ENCODE data around the gene TGFBR3. TPM values are rescaled to one million over a fixed set of nuclear protein-coding genes. Genes with fewer than 3 reads are reported as not detected.

Gene TGFBR3
- total and polyA plus RNA-seq, 2 of the 13 experiments (the other 11 are each of a cell fraction or from before 2014, with no cell fraction given), result 76.5 to 195 TPM

DNA sequence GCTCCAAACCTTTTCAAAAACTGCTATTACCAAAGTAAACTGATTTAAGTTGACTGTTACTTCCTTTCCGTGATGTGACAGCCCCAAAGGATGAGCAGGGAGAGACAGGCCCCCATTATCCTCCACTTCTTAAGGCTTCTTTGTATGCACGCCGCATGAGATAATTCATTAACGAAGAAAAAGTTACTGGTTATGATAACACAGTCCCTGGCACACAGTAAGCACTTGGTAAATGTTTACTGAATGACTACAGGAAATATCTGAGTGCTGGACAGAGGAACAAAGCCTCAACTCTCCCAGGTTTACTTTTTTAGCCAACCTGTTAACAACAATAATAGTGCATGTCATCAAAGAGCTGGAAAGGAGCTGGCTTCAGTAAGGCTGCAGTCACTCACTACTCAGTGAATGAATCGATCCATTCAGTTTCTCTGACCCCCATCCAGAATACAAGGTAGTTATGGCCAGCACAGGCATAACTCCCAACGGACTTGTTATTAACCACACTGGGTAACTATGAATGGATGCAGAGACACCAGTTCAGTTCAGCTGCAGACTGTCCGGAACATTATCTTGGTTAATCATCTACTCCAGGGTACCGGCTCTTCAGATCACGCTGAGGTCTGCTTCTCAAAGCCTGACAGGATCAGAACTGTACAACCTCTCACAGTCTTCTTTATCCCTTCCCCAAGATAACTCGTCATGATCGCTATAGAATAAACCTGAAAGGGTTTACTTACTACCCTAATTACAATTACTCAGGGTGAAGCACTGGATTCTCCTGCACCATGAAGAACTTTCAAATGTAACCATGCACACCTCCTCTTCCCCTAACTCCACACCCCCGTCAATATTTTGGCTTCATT is 58.3 kb downstream of the TGFBR3 start (continued):
- TF ChIP-seq, protein P1, sequence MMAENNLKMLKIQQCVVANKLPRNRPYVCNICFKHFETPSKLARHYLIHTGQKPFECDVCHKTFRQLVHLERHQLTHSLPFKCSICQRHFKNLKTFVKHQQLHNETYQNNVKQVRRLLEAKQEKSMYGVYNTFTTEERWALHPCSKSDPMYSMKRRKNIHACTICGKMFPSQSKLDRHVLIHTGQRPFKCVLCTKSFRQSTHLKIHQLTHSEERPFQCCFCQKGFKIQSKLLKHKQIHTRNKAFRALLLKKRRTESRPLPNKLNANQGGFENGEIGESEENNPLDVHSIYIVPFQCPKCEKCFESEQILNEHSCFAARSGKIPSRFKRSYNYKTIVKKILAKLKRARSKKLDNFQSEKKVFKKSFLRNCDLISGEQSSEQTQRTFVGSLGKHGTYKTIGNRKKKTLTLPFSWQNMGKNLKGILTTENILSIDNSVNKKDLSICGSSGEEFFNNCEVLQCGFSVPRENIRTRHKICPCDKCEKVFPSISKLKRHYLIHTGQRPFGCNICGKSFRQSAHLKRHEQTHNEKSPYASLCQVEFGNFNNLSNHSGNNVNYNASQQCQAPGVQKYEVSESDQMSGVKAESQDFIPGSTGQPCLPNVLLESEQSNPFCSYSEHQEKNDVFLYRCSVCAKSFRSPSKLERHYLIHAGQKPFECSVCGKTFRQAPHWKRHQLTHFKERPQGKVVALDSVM (CRISPR knock-in tag; IDR thresholded peaks at IDR 0.05), result no peak
- TF ChIP-seq ZNF737 (CRISPR knock-in tag; IDR thresholded peaks at IDR 0.05; ENCODE audit: borderline replicate concordance), result no peak
- TF ChIP-seq, protein P2, sequence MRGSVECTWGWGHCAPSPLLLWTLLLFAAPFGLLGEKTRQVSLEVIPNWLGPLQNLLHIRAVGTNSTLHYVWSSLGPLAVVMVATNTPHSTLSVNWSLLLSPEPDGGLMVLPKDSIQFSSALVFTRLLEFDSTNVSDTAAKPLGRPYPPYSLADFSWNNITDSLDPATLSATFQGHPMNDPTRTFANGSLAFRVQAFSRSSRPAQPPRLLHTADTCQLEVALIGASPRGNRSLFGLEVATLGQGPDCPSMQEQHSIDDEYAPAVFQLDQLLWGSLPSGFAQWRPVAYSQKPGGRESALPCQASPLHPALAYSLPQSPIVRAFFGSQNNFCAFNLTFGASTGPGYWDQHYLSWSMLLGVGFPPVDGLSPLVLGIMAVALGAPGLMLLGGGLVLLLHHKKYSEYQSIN (CRISPR knock-in tag; IDR thresholded peaks at IDR 0.05; ENCODE audit: borderline replicate concordance), result no peak
- TF ChIP-seq PPARG (CRISPR knock-in tag; conservative IDR thresholded peaks at IDR 0.05), result no peak; the same call in 1 of the 2 replicates
- no peak for TF ChIP-seq ZIK1 (CRISPR knock-in tag; IDR thresholded peaks at IDR 0.05; ENCODE audit: borderline replicate concordance, low read depth)
- no peak for TF ChIP-seq ZNF577 (CRISPR knock-in tag; IDR thresholded peaks at IDR 0.05; ENCODE audit: borderline replicate concordance, low read depth)
- no peak for TF ChIP-seq GPN1 (CRISPR knock-in tag; IDR thresholded peaks at IDR 0.05; ENCODE audit: borderline replicate concordance)
- TF ChIP-seq ZNF589 (CRISPR knock-in tag; conservative IDR thresholded peaks at IDR 0.05), result 0 out of 2 replicates have a peak, but pooled peaks have one; percentile 38
- TF ChIP-seq, protein P3, sequence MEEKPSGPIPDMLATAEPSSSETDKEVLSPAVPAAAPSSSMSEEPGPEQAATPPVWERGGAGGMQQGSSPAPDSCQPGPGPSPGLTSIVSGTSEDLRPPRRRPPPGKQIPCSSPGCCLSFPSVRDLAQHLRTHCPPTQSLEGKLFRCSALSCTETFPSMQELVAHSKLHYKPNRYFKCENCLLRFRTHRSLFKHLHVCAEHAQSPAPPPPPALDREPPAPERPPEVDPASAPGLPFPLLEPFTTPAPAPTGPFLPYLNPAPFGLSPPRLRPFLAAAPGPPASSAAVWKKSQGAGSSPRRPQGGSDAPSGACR (CRISPR knock-in tag; IDR thresholded peaks at IDR 0.05), result no peak
- TF ChIP-seq, protein P4, sequence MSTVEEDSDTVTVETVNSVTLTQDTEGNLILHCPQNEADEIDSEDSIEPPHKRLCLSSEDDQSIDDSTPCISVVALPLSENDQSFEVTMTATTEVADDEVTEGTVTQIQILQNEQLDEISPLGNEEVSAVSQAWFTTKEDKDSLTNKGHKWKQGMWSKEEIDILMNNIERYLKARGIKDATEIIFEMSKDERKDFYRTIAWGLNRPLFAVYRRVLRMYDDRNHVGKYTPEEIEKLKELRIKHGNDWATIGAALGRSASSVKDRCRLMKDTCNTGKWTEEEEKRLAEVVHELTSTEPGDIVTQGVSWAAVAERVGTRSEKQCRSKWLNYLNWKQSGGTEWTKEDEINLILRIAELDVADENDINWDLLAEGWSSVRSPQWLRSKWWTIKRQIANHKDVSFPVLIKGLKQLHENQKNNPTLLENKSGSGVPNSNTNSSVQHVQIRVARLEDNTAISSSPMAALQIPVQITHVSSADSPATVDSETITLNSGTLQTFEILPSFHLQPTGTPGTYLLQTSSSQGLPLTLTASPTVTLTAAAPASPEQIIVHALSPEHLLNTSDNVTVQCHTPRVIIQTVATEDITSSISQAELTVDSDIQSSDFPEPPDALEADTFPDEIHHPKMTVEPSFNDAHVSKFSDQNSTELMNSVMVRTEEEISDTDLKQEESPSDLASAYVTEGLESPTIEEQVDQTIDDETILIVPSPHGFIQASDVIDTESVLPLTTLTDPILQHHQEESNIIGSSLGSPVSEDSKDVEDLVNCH (CRISPR knock-in tag; IDR thresholded peaks at IDR 0.05), result no peak
- TF ChIP-seq STAT5B (CRISPR knock-in tag; IDR thresholded peaks at IDR 0.05), result no peak
- no peak; the same call in 1 of the 2 replicates for TF ChIP-seq KLF11 (CRISPR knock-in tag; IDR thresholded peaks at IDR 0.05)
- TF ChIP-seq, protein P5, sequence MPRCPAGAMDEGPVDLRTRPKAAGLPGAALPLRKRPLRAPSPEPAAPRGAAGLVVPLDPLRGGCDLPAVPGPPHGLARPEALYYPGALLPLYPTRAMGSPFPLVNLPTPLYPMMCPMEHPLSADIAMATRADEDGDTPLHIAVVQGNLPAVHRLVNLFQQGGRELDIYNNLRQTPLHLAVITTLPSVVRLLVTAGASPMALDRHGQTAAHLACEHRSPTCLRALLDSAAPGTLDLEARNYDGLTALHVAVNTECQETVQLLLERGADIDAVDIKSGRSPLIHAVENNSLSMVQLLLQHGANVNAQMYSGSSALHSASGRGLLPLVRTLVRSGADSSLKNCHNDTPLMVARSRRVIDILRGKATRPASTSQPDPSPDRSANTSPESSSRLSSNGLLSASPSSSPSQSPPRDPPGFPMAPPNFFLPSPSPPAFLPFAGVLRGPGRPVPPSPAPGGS (CRISPR knock-in tag; IDR thresholded peaks at IDR 0.05), result no peak
- TF ChIP-seq PITX1 (CRISPR knock-in tag; IDR thresholded peaks at IDR 0.05), result peak; percentile 64; the same call in 1 of the 2 replicates
- TF ChIP-seq PAF1 (CRISPR knock-in tag; IDR thresholded peaks at IDR 0.05), result no peak
- TF ChIP-seq HDAC1 (CRISPR knock-in tag; IDR thresholded peaks at IDR 0.05), result no peak; the same call in 1 of the 2 replicates
- TF ChIP-seq ATF7-NPFF (CRISPR knock-in tag; IDR thresholded peaks at IDR 0.05; ENCODE audit: low read depth), result no peak
- TF ChIP-seq, protein P6, sequence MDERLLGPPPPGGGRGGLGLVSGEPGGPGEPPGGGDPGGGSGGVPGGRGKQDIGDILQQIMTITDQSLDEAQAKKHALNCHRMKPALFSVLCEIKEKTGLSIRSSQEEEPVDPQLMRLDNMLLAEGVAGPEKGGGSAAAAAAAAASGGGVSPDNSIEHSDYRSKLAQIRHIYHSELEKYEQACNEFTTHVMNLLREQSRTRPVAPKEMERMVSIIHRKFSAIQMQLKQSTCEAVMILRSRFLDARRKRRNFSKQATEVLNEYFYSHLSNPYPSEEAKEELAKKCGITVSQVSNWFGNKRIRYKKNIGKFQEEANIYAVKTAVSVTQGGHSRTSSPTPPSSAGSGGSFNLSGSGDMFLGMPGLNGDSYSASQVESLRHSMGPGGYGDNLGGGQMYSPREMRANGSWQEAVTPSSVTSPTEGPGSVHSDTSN (CRISPR knock-in tag; IDR thresholded peaks at IDR 0.05), result no peak; the same call in 1 of the 2 replicates
- TF ChIP-seq SIN3A (IDR thresholded peaks at IDR 0.05; ENCODE audit: borderline replicate concordance, low read depth, low read length), result peak; percentile 2; the same call in 1 of the 2 replicates
- no peak; the same call in 1 of the 2 replicates for TF ChIP-seq SP4 (CRISPR knock-in tag; IDR thresholded peaks at IDR 0.05)
